Lower lobe of right lung (tissue), 2 donors: ENCODE measurements around the gene PPP1R8. TPM values are rescaled to one million over a fixed set of nuclear protein-coding genes. Genes with fewer than 3 reads are reported as not detected.

Experiments used
- ATAC-seq, 2 donors: fragments of 200-7000 bp; cut with Tn5 transposase; one replicate each; pipeline ENCODE4 v1.9.1; 2020 to 2022; ENCODE audit warnings: mild to moderate bottlenecking in 2 of 2, moderate library complexity in 2 of 2
- DNase-seq: peaks from one replicate; pipeline ENCODE4 v3.0.0-alpha.2; 2020
- H3K27ac ChIP-seq: fragments of 200-600 bp; one replicate; pipeline ENCODE4 v1.8.0; 2022
- H3K27me3 ChIP-seq: fragments of 200-600 bp; one replicate; pipeline ENCODE4 v1.8.0; 2022; ENCODE audit warnings: low read depth
- H3K36me3 ChIP-seq: fragments of 200-600 bp; one replicate; pipeline ENCODE4 v1.8.0; 2022; ENCODE audit warnings: mild to moderate bottlenecking
- H3K4me1 ChIP-seq: fragments of 200-600 bp; one replicate; pipeline ENCODE4 v1.8.0; 2022
- H3K4me3 ChIP-seq: fragments of 200-600 bp; one replicate; pipeline ENCODE4 v1.8.0; 2022; ENCODE audit warnings: mild to moderate bottlenecking
- H3K9me3 ChIP-seq: fragments of 200-600 bp; one replicate; pipeline ENCODE4 v1.8.0; 2022
- intact Hi-C: fragments of 100-400 bp; cut with DNase I; formaldehyde crosslinking; loops from one replicate; pipeline ENCODE4 v1.11.0; 2022
- total RNA-seq: library from RNA; stranded (reverse); fragmentation: NEBNext Ultra II Directional; extraction: Animal tissue kit (Norgen Biotek cat#: 25700); gene quantifications from one replicate; pipeline ENCODE4 v1.2.1, GENCODE V29; 2021
- TF ChIP-seq, protein P1 (sequence below): fragments of 200-600 bp; IDR thresholded peaks from one replicate; pipeline ENCODE4 v1.8.0; 2022; ENCODE audit warnings: antibody characterized with exemption, mild to moderate bottlenecking
- donor health status: DM: no; HTN: yes; CAD: no; lungs with severe emphysema.

The PPP1R8 gene
- total RNA-seq, 1 donor from 2014 or later: 31.3 TPM

DNA sequence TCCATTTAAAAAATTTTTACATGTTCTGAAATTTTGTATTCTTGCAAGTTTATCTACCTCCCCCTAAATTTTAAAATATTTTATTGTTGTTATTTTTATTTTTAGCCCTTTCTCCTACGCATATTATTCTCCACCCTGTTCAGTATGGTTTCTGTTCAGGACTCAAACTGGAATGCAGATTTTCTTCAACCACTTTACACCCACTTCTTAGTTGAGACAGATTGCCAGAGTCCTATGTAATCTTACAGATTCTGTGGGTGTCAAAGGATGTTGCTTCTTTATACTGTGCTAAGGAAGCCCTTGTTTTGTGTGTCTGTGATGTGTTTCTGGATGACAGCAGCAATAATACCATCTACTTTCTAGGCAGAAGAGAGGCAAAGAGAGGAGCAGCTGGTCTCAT lies 20.7 kb upstream of the PPP1R8 start:
- TF ChIP-seq, protein P1, sequence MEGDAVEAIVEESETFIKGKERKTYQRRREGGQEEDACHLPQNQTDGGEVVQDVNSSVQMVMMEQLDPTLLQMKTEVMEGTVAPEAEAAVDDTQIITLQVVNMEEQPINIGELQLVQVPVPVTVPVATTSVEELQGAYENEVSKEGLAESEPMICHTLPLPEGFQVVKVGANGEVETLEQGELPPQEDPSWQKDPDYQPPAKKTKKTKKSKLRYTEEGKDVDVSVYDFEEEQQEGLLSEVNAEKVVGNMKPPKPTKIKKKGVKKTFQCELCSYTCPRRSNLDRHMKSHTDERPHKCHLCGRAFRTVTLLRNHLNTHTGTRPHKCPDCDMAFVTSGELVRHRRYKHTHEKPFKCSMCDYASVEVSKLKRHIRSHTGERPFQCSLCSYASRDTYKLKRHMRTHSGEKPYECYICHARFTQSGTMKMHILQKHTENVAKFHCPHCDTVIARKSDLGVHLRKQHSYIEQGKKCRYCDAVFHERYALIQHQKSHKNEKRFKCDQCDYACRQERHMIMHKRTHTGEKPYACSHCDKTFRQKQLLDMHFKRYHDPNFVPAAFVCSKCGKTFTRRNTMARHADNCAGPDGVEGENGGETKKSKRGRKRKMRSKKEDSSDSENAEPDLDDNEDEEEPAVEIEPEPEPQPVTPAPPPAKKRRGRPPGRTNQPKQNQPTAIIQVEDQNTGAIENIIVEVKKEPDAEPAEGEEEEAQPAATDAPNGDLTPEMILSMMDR: no peak
- ATAC-seq (no peak), DNase-seq (no peak)
- no peaks in the 10 kb centered on the region for H3K4me1 ChIP-seq
- H3K36me3 ChIP-seq: peaks cover 71% of the 10 kb centered on the region
- intact Hi-C loops: no loop called here
- no peak overlapping the region for H3K4me3 ChIP-seq
- H3K9me3 ChIP-seq: no peaks in the 10 kb centered on the region
- H3K27me3 ChIP-seq: no peaks in the 10 kb centered on the region
- no peak overlapping the region for H3K27ac ChIP-seq

DNA sequence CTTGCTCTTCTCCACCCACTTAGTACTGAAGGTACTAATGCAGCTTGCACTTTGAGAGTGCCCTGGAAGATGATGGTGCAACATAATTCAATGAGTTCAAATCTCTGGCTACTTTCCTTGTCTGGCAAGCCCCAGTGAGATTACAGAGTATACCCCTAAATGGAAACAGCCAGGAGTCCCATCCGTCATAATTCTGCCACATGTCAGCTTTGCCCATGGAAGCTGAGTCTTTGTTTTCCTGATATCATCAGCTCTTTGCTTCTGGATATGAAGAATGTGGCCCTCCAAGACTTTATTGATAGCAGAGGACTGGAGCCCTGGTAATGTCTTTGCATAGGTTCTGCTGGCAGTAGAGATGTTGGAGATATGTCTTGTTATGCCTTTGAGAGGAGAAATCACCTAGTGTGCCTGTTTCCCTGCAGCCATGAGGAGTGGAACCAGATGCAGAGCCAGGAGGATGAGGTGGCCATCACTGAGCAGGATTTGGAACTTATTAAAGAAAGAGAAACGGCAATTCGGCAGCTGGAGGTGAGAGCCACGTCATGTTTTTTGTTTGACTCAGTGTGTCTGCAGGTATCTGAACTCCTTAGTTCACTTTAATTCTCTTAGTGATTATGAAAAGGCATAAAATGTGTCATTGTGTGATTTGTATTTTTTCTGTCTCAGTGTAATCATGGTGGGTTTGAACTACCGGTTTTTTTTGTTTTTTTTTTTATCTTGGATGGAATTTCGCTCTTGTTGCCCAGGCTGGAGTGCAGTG lies 18.7 kb upstream of the PPP1R8 start:
- TF ChIP-seq, protein P1: no peak
- no peak for DNase-seq
- no peak for ATAC-seq
- no peak overlapping the region for H3K27ac ChIP-seq
- no peaks in the 10 kb centered on the region for H3K4me1 ChIP-seq
- no peak overlapping the region for H3K4me3 ChIP-seq
- intact Hi-C loops: no loop called here
- H3K36me3 ChIP-seq: peaks cover 66% of the 10 kb centered on the region
- H3K27me3 ChIP-seq: no peaks in the 10 kb centered on the region
- no peaks in the 10 kb centered on the region for H3K9me3 ChIP-seq

- Histone ChIP-seq H3K27ac (no peak overlapping the region), H3K4me1 (no peaks in the 10 kb centered on the region), H3K27me3 (no peaks in the 10 kb centered on the region), H3K36me3 (peaks cover 86% of the 10 kb centered on the region), H3K4me3 (no peak overlapping the region), H3K9me3 (no peaks in the 10 kb centered on the region)
- intact Hi-C loops: no loop called here
- TF ChIP-seq, protein P1: no peak
- no peak for DNase-seq
- ATAC-seq: peak; percentile 59 to 76
Observed at GRCh38 chr1:27816921-27817630, 13.5 kb upstream of the PPP1R8 start.

GRCh38 chr1:27821761-27822315 lies 8.7 kb upstream of the PPP1R8 start:
- H3K4me3 ChIP-seq: no peak overlapping the region
- peaks cover 73% of the 10 kb centered on the region for H3K36me3 ChIP-seq
- H3K4me1 ChIP-seq: no peaks in the 10 kb centered on the region
- intact Hi-C loops: no loop called here
- DNase-seq (no peak), ATAC-seq (no peak)
- no peaks in the 10 kb centered on the region for H3K27me3 ChIP-seq
- H3K27ac ChIP-seq: no peak overlapping the region
- no peaks in the 10 kb centered on the region for H3K9me3 ChIP-seq
- TF ChIP-seq, protein P1: no peak

GRCh38 chr1:27823784-27824183 lies 6.8 kb upstream of the PPP1R8 start:
- H3K36me3 ChIP-seq: peaks cover 58% of the 10 kb centered on the region
- no peaks in the 10 kb centered on the region for H3K9me3 ChIP-seq
- no peak overlapping the region for H3K27ac ChIP-seq
- intact Hi-C loops: no loop called here
- no peak overlapping the region for H3K4me3 ChIP-seq
- ATAC-seq (no peak), DNase-seq (no peak)
- H3K27me3 ChIP-seq: no peaks in the 10 kb centered on the region
- no peaks in the 10 kb centered on the region for H3K4me1 ChIP-seq
- TF ChIP-seq, protein P1: no peak
